SK-N-SH (cell line): ENCODE data around the gene ZBTB46.

Source experiments
- CTCF ChIP-seq: fragments of 200-600 bp; sonication (generic); IDR thresholded peaks from 2 replicates; pipeline ENCODE4 v1.6.1; 2017; ENCODE audit warnings: antibody characterized with exemption, mild to moderate bottlenecking, moderate library complexity
- MAX ChIP-seq: IDR thresholded peaks from 2 replicates; pipeline ENCODE4 v1.4.0; 2012; ENCODE audit warnings: low read depth
- PBX3 ChIP-seq: IDR thresholded peaks from 2 replicates; pipeline ENCODE4; 2012
- RXRA ChIP-seq: IDR thresholded peaks from 2 replicates; pipeline ENCODE4 v1.4.0; 2012; ENCODE audit warnings: low read depth, mild to moderate bottlenecking, borderline replicate concordance
- TCF12 ChIP-seq: IDR thresholded peaks from 2 replicates; pipeline ENCODE4 v1.4.0; 2012
- USF2 ChIP-seq: fragments of 150-350 bp; IDR thresholded peaks from 2 replicates; pipeline ENCODE4 v1.6.1; 2017; ENCODE audit warnings: antibody characterized with exemption, low read length, low read depth, borderline replicate concordance
- YY1 ChIP-seq: IDR thresholded peaks from 2 replicates; pipeline ENCODE4 v1.4.0; 2012; ENCODE audit warnings: low read depth, mild to moderate bottlenecking

GRCh38 chr20:63878899-63879663 lies 48.0 kb upstream of the ZBTB46 start:
- TF ChIP-seq CTCF (no peak), PBX3 (no peak), RXRA (no peak), USF2 (no peak), MAX (no peak), TCF12 (no peak), YY1 (no peak)
